Measurements from ENCODE around the gene FZR1. TPM values are rescaled to one million over a fixed set of nuclear protein-coding genes. Genes with fewer than 3 reads are reported as not detected.

FZR1 gene
- total and polyA plus RNA-seq, 9 of the 15 experiments (the other 6 are each of a cell fraction or from before 2014, with no cell fraction given): 0.18 to 48.0 (median 22.2) TPM

- TF ChIP-seq E4F1 (CRISPR knock-in tag; IDR thresholded peaks at IDR 0.05; ENCODE audit: borderline replicate concordance) (no peak), MNT (conservative IDR thresholded peaks at IDR 0.05) (peak; percentile 52 to 74), EZH2 (IDR thresholded peaks at IDR 0.05; ENCODE audit: borderline replicate concordance, low read depth, low read length) (no peak), RBM25 (IDR thresholded peaks at IDR 0.05; ENCODE audit: low read depth, low read length, severe bottlenecking) (no peak), REST (IDR thresholded peaks at IDR 0.05; ENCODE audit: borderline replicate concordance) (no peak), REST (CRISPR knock-in tag; IDR thresholded peaks at IDR 0.05; ENCODE audit: low read depth) (no peak), MAFK (IDR thresholded peaks at IDR 0.05; ENCODE audit: low read length) (peak; percentile 63; the same call in 1 of the 2 replicates), ZNF586 (CRISPR knock-in tag; conservative IDR thresholded peaks at IDR 0.05) (no peak), ATF7 (IDR thresholded peaks at IDR 0.05) (peak; percentile 22; the same call in 1 of the 2 replicates), BRCA1 (IDR thresholded peaks at IDR 0.05) (no peak), BRCA1 (CRISPR knock-in tag; IDR thresholded peaks at IDR 0.05) (no peak), CGGBP1 (CRISPR knock-in tag; IDR thresholded peaks at IDR 0.05) (no peak), ARID3B (CRISPR knock-in tag; IDR thresholded peaks at IDR 0.05; ENCODE audit: borderline replicate concordance) (no peak)
Observed at GRCh38 chr19:3580156-3580934, 74.2 kb downstream of the FZR1 start (continued).
